A673 (cell line): Measurements from ENCODE around the gene CELF1. TPM values are rescaled to one million over a fixed set of nuclear protein-coding genes. Genes with fewer than 3 reads are reported as not detected.

Experiments used
- BruUV-seq: library from RNA; stranded (reverse); fragments of 400-500 nt; replicated peaks from 2 replicates; lab custom pipeline; 2021; lab: Mats Ljungman, UMichigan
- CTCF ChIA-PET: fragments of 300-600 bp; sonication (Branson Sonifier 250); formaldehyde crosslinking; loops from one replicate; lab custom pipeline; 2022; ENCODE audit warnings: antibody characterized with exemption; lab: Charles Lee
- POLR2A ChIA-PET: fragments of 300-600 bp; sonication (Branson Sonifier 250); formaldehyde crosslinking; loops from one replicate; lab custom pipeline; 2022; ENCODE audit warnings: antibody characterized with exemption; ENCODE audit not compliant: low non-redundant PET; lab: Charles Lee
- DNase-seq: peaks from one replicate; pipeline ENCODE4 v3.0.0-alpha.2; 2015; ENCODE audit warnings: low spot score
- H3K27ac ChIP-seq: fragments of 200-600 bp; sonication (generic); 2 replicates; pipeline ENCODE4 v1.5.1; 2016; ENCODE audit warnings: mixed run types, low read depth, mild to moderate bottlenecking, mixed read lengths, antibody characterized with exemption, low read length; ENCODE audit not compliant: poor library complexity, severe bottlenecking
- H3K27me3 ChIP-seq: fragments of 200-600 bp; sonication (generic); replicated peaks from 2 replicates; pipeline ENCODE4 v1.6.1; 2017; ENCODE audit warnings: mixed run types, low read depth, mild to moderate bottlenecking, mixed read lengths, antibody characterized with exemption, low read length; ENCODE audit not compliant: insufficient read depth, poor library complexity
- H3K36me3 ChIP-seq: fragments of 200-600 bp; sonication (generic); 2 replicates; pipeline ENCODE4 v1.6.1; 2016; ENCODE audit warnings: mixed run types, mild to moderate bottlenecking, mixed read lengths, antibody characterized with exemption, low read length; ENCODE audit not compliant: insufficient read depth, poor library complexity, severe bottlenecking
- H3K4me1 ChIP-seq: fragments of 200-600 bp; sonication (generic); 2 replicates; pipeline ENCODE4 v1.6.1; 2017; ENCODE audit warnings: mixed run types, mild to moderate bottlenecking, mixed read lengths, antibody characterized with exemption, low read length; ENCODE audit not compliant: insufficient read depth, poor library complexity, severe bottlenecking
- H3K4me3 ChIP-seq: fragments of 200-600 bp; sonication (generic); 2 replicates; pipeline ENCODE4 v1.5.1; 2016; ENCODE audit warnings: low read depth, mixed run types, mild to moderate bottlenecking, mixed read lengths, low read length; ENCODE audit not compliant: poor library complexity, severe bottlenecking
- H3K9me3 ChIP-seq: fragments of 200-600 bp; sonication (generic); 2 replicates; pipeline ENCODE4 v1.6.1; 2016; ENCODE audit warnings: mixed run types, low read depth, mild to moderate bottlenecking, mixed read lengths, antibody characterized with exemption, low read length; ENCODE audit not compliant: poor library complexity, severe bottlenecking
- EZH2 ChIP-seq: fragments of 200-600 bp; sonication (generic); IDR thresholded peaks from 2 replicates; pipeline ENCODE4 v1.6.1; 2017; ENCODE audit warnings: borderline replicate concordance, low read depth, mild to moderate bottlenecking, mixed read lengths, antibody characterized with exemption, low read length; ENCODE audit not compliant: poor library complexity, severe bottlenecking
- intact Hi-C: fragments of 100-400 bp; cut with micrococcal nuclease; formaldehyde crosslinking; loops from one replicate; pipeline ENCODE4 v1.10.0; 2022; ENCODE audit not compliant: unreplicated experiment
- total RNA-seq: library from RNA; stranded (reverse); gene quantifications from 2 replicates; pipeline ENCODE4 v1.2.3, GENCODE V29; 2021
- TF ChIP-seq, protein P1 (sequence below): fragments of 300-800, 200-600 bp; sonication (generic); conservative IDR thresholded peaks from 2 replicates; pipeline ENCODE4 v1.5.1; 2017; ENCODE audit warnings: low read depth, mild to moderate bottlenecking, antibody characterized with exemption, low read length, moderate library complexity, mixed read lengths

CELF1 gene
- total RNA-seq, 1 experiment from 2014 or later: 257 TPM

- TF ChIP-seq, protein P1, sequence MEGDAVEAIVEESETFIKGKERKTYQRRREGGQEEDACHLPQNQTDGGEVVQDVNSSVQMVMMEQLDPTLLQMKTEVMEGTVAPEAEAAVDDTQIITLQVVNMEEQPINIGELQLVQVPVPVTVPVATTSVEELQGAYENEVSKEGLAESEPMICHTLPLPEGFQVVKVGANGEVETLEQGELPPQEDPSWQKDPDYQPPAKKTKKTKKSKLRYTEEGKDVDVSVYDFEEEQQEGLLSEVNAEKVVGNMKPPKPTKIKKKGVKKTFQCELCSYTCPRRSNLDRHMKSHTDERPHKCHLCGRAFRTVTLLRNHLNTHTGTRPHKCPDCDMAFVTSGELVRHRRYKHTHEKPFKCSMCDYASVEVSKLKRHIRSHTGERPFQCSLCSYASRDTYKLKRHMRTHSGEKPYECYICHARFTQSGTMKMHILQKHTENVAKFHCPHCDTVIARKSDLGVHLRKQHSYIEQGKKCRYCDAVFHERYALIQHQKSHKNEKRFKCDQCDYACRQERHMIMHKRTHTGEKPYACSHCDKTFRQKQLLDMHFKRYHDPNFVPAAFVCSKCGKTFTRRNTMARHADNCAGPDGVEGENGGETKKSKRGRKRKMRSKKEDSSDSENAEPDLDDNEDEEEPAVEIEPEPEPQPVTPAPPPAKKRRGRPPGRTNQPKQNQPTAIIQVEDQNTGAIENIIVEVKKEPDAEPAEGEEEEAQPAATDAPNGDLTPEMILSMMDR: no peak
- no peak for TF ChIP-seq EZH2
- intact Hi-C loops: no loop called here
- Histone ChIP-seq H3K36me3 (no peaks in the 10 kb centered on the region), H3K9me3 (no peaks in the 10 kb centered on the region), H3K27ac (peak overlapping the region; percentile 46), H3K27me3 (no peaks in the 10 kb centered on the region), H3K4me3 (no peak overlapping the region), H3K4me1 (peaks cover 36% of the 10 kb centered on the region)
- DNase-seq: peak; percentile 86
- ChIA-PET POLR2A (no interaction called here), CTCF (interaction anchor here (0.5 to 0.6 kb wide), 3 partner anchors 32 to 69 kb away, joined by 3 to 12 read pairs (median 5); no protein-coding TSS in a partner anchor)
- no TSS peak for BruUV-seq
Observed at GRCh38 chr11:47523490-47524225, 29.3 kb downstream of the CELF1 start.

DNA sequence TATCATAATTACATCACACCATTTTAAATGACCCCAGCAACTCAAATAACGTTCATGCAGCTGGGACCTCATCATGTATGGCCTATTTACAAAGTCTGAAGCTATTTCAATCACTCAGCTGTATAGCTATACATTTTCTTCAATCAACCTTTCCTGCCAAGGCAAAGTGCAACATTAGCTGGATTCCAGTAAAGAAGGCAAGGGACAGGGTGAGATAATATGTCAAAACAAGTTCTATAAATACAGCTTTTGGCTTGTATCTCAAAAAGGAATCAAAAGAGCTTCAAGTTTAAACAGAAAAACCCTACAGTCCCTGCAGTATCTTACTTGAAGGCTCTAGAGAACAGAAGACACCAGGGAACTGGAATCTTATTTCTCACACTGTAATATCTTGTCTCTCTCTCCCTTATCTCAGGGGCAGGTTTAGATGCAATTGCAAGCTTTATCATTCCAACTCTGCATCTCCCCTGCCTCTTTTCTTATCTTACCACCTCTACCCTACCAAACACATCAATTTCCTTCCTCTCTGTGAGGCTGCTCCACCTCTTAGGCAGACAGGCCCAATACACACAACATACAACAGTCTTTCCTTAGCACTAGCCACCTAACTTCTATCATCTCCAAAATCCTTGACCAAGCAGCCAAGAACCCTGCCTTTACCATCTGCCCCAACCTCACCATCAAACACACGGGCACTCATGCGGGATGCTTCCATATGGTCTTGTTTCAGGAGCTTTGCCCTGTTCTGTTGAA, 34.5 kb downstream of the CELF1 start:
- intact Hi-C loops: no loop called here
- ChIA-PET CTCF (no interaction called here), POLR2A (interaction anchor here (0.5 kb wide), 1 partner anchor 101 kb away, joined by 3 read pairs; no protein-coding TSS in a partner anchor)
- Histone ChIP-seq H3K27ac (peak overlapping the region; percentile 3), H3K4me3 (no peak overlapping the region), H3K4me1 (peaks cover 43% of the 10 kb centered on the region), H3K9me3 (no peaks in the 10 kb centered on the region), H3K36me3 (no peaks in the 10 kb centered on the region), H3K27me3 (no peaks in the 10 kb centered on the region)
- no peak for DNase-seq
- no TSS peak for BruUV-seq
- TF ChIP-seq, protein P1: no peak
- TF ChIP-seq EZH2: no peak

DNA sequence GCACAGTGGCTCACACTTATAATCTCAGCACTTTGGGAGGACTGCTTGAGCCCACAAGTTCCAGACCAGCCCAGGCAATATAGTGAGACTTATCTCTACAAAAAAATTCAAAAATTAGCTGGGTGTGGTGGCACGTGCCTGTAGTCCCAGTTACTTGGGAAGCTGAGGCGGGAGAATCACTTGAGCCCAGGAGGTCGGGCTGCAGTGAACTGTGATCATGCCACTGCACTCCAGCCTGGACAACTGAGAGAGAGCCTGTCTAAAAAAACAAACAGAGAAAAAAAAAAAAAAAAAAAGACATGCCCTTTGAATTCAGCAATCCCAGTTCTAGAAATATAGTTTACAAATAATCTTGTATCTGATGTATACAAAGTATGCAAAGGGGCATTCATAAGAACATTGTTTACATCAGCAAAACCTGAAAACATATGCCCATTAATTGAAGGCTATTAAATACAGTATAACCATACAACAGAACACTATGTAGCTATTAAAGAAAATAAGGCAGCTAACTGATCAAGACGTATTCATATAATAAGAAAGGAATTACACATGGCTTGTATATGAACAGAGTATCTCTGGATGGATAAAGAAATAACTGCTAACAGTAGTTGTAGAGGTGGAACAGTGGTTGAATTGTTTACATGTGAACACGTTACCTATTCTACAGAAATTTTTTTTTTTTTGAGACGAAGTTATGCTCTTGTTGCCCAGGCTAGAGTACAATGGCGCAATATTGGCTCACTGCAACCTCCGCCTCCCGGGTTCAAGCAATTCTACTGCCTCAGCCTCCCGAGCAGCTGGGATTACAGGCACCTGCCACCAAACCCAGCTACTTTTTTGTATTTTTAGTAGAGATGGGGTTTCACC, 35.7 kb downstream of the CELF1 start:
- TF ChIP-seq, protein P1: no peak
- TF ChIP-seq EZH2: no peak
- POLR2A ChIA-PET: no interaction called here
- Histone ChIP-seq H3K9me3 (no peaks in the 10 kb centered on the region), H3K27me3 (no peaks in the 10 kb centered on the region), H3K4me1 (peaks cover 46% of the 10 kb centered on the region), H3K27ac (no peak overlapping the region), H3K4me3 (no peak overlapping the region), H3K36me3 (no peaks in the 10 kb centered on the region)
- no peak for DNase-seq
- CTCF ChIA-PET: interaction anchor here (0.6 kb wide), 1 partner anchor 12 kb away, joined by 3 read pairs; no protein-coding TSS in a partner anchor
- intact Hi-C loops: loop anchor here (1.0 kb wide), 1 partner anchor 34 kb away; no protein-coding TSS in a partner anchor
- BruUV-seq: no TSS peak
